Aorta (tissue), 5 donors: ENCODE data around the gene COX7A2L. TPM values are rescaled to one million over a fixed set of nuclear protein-coding genes. Genes with fewer than 3 reads are reported as not detected.

ENCODE experiments used
- ATAC-seq: fragments of 200-7000 bp; cut with Tn5 transposase; one replicate; pipeline ENCODE4 v1.9.1; 2022; ENCODE audit warnings: moderate library complexity; ENCODE audit not compliant: low FRiP score
- DNase-seq, 2 donors: peaks; one replicate each; pipeline ENCODE4 v3.0.0-alpha.2; 2020
- H3K27ac ChIP-seq, 2 donors: one replicate each; pipeline ENCODE4 v1.5.1; 2013; ENCODE audit warnings: low read length in 2 of 2, mild to moderate bottlenecking in 2 of 2, moderate library complexity in 2 of 2, control low read depth in 1 of 2, inconsistent platforms in 1 of 2, low read depth in 1 of 2
- H3K27me3 ChIP-seq, 2 donors: one replicate each; pipeline ENCODE4 v1.6.1; 2013; ENCODE audit warnings: control low read depth in 1 of 2, low read length in 1 of 2, mild to moderate bottlenecking in 1 of 2, moderate library complexity in 1 of 2; ENCODE audit not compliant: insufficient read depth in 2 of 2, control insufficient read depth in 1 of 2
- H3K36me3 ChIP-seq, 2 donors: one replicate each; pipeline ENCODE4 v1.6.1; 2013; ENCODE audit warnings: control low read depth in 1 of 2, low read length in 1 of 2, mild to moderate bottlenecking in 1 of 2; ENCODE audit not compliant: insufficient read depth in 2 of 2, control insufficient read depth in 1 of 2
- H3K4me1 ChIP-seq, 2 donors: one replicate each; pipeline ENCODE4 v1.6.1; 2013; ENCODE audit warnings: low read length in 2 of 2, control low read depth in 1 of 2, mild to moderate bottlenecking in 1 of 2, moderate library complexity in 1 of 2; ENCODE audit not compliant: insufficient read depth in 2 of 2, control insufficient read depth in 1 of 2
- H3K4me3 ChIP-seq, 2 donors: one replicate each; pipeline ENCODE4 v1.5.1; 2013; ENCODE audit warnings: low read length in 2 of 2, control low read depth in 1 of 2, mild to moderate bottlenecking in 1 of 2
- H3K9me3 ChIP-seq: one replicate; pipeline ENCODE4 v1.6.1; 2013; ENCODE audit warnings: mild to moderate bottlenecking, low read length; ENCODE audit not compliant: control insufficient read depth
- WGBS, 2 donors: extraction: QIAGEN DNeasy Blood & Tissue Kit; methylation state at CpG; one replicate each; pipeline ENCODE4 v1.1.7; 2013; 5-methylcytosine and 5-hydroxymethylcytosine counted together
- intact Hi-C, 2 donors: fragments of 100-400 bp; cut with DNase I; formaldehyde crosslinking; loops; one replicate each; pipeline versions ENCODE4 v1.14.2 to v1.15.0; 2022
- polyA plus RNA-seq, 2 donors: library from polyadenylated mRNA; stranded (reverse); fragments of 200-250 nt; gene quantifications; one replicate each; pipeline ENCODE4 v1.2.3, GENCODE V29; 2013
- total RNA-seq, 2 donors: library from RNA; stranded (reverse); fragmentation: NEBNext Ultra II Directional; extraction: Animal tissue kit (Norgen Biotek cat#: 25700); gene quantifications; one replicate each; pipeline ENCODE4 v1.2.1, GENCODE V29; 2021
- donor health status: healthy with polysubstance abuse.
- donor health status: Bipolar disorder and iron deficiency.
- donor health status: DM: no; HTN: no; CAD: no.
- donor health status: DM: no; HTN: no; CAD: no.
- donor health status: DM: yes; HTN: yes; CAD: no.

The COX7A2L gene
- total and polyA plus RNA-seq, 4 donors, result 60.8 to 265 (median 80.3) TPM

DNA sequence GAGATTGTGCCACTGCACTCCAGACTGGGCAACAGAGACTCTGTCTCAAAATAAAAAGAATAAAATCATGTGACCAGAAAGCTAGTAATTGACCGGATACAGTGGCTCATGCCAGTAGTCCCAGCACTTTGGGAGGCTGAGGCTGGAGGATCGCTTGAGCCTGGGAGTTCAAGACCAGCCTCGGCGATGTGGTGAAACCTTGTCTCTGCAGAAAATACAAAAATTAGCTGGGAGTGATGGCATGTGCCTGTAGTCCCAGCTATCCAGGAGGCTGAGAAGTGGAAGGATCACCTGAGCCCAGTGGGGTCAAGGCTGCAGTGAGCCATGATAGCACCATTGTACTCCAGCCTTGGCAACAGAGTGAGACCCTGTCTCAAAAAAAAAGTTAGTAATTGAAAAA is 36.8 kb downstream of the COX7A2L start:
- ATAC-seq, result no peak
- no peaks in the 10 kb centered on the region for H3K9me3 ChIP-seq

DNA sequence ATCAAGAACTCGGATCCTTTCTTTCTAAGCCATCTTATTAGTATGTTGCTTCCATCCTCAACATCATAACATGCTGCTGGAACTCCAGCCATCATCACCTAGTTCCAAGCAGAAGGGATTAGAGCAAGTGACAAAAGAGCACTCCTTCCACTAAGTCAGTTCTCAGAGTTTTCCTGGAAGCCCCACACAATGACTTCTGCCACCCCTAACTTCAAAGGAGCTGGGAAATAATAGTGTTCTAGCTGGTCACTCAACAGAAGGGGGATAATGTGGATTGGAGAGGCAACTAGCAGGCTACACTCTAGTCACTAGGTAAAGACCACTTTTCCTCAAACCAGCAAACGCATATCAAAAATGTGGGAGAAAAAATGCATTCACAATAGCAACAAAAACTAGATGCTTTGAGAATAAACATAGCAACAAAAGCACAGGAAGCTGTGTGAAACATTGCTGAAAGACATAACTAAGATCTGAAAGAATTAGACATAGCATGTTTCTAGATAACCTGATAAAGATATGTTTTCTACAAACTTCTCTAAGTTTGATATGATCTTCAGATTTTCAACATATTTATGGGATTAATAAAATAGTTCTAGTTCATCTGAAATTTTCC is 39.5 kb downstream of the COX7A2L start:
- peaks cover 0 to 3% of the 10 kb centered on the region in 2 donors for H3K36me3 ChIP-seq
- H3K27ac ChIP-seq, result no peak overlapping the region
- no peaks in the 10 kb centered on the region for H3K4me1 ChIP-seq
- no peaks in the 10 kb centered on the region for H3K9me3 ChIP-seq
- no peak for ATAC-seq
- H3K4me3 ChIP-seq, result no peak overlapping the region
- no peak for DNase-seq
- 80 to 82% methylated on average over 2 of the region's 2 CpGs for WGBS, 2 donors
- no peaks in the 10 kb centered on the region for H3K27me3 ChIP-seq
- intact Hi-C loops, result loop anchor here in 1 of 2 donors (10.0 kb wide), 1 partner anchor 457 kb away; no protein-coding TSS in a partner anchor

More for the DNA sequence above, 36.8 kb downstream of the COX7A2L start:
- Histone ChIP-seq H3K27me3 (no peaks in the 10 kb centered on the region), H3K36me3 (no peaks in the 10 kb centered on the region), H3K4me3 (no peak overlapping the region), H3K4me1 (no peaks in the 10 kb centered on the region), H3K27ac (no peak overlapping the region)
- DNase-seq, result no peak
- intact Hi-C loops, result loop anchor here in 1 of 2 donors (10.0 kb wide), 1 partner anchor 459 kb away; no protein-coding TSS in a partner anchor
- 96 to 97% methylated on average over 4 of the region's 4 CpGs for WGBS, 2 donors

DNA sequence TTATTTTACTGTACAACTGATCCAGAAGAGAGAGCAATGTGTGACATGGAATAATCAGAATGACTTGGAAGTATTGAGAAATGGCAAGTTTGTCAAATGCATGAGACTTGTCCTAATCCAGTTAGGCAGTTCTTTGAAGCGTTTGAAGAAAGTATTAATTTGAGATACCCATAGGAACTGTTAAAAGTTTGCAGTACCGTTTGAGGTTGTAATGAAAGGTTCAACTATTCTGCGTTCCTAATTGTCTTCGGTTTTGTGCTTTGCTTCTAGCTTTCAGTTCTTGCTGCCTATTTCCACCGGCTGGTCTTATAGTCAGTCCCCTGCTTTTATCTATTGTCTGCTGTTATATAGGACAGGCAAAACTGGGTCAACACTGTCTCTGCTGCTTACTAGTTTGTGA is 41.8 kb downstream of the COX7A2L start:
- Histone ChIP-seq H3K9me3 (no peaks in the 10 kb centered on the region), H3K27me3 (no peaks in the 10 kb centered on the region), H3K4me1 (no peaks in the 10 kb centered on the region), H3K36me3 (peaks cover 0 to 3% of the 10 kb centered on the region in 2 donors), H3K4me3 (no peak overlapping the region), H3K27ac (no peak overlapping the region)
- intact Hi-C loops, result no loop called here
- WGBS, 2 donors, result 85 to 94% methylated on average over 5 of the region's 5 CpGs
- DNase-seq (no peak), ATAC-seq (no peak)

DNA sequence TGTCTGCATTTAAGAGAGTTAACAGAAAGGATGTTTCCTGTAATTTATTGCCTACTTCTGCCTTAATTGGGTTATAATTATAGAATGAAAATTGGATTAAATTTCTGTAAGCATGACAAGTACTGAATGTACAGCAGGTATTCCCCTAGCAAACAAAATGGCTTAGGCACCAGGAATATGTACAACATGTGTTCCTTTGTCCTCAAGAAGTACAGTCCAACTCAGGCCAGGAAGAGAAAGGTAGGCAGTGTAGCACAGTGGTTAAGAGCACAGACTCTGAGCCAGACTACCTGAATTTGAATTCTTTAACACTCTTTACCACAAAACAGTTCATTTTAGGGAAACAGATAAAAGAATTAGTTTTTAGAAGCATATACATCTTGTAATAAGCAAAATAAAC is 43.1 kb downstream of the COX7A2L start:
- Histone ChIP-seq H3K9me3 (no peaks in the 10 kb centered on the region), H3K36me3 (peaks cover 0 to 3% of the 10 kb centered on the region in 2 donors), H3K4me3 (no peak overlapping the region), H3K4me1 (no peaks in the 10 kb centered on the region), H3K27me3 (no peaks in the 10 kb centered on the region), H3K27ac (no peak overlapping the region)
- ATAC-seq (no peak), DNase-seq (no peak)
- intact Hi-C loops, result no loop called here

DNA sequence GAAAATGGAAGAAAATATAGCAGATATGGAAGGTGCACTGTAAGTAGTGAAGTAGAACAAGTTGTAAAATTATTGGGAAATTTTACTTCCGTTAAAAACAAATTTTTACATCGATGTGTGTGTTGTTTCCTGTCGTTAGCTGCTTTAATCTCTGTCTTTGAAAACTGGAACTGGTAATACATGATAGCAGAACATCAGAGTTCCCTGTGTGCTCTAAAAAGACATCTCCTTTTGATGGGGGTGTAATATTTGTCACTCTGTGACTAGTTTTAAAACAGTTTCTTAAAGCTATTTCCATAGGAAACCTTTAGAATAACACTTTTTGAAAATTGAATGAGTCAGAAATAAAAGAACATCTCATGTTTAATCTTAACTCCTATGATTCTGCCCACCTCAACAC is 43.5 kb downstream of the COX7A2L start:
- WGBS, 2 donors, result 94% methylated on average over 3 of the region's 3 CpGs
- H3K27me3 ChIP-seq, result no peaks in the 10 kb centered on the region
- no peak overlapping the region for H3K4me3 ChIP-seq
- no peak for DNase-seq
- ATAC-seq, result no peak
- no peaks in the 10 kb centered on the region for H3K4me1 ChIP-seq
- intact Hi-C loops, result no loop called here
- H3K36me3 ChIP-seq, result peaks cover 0 to 3% of the 10 kb centered on the region in 2 donors
- no peaks in the 10 kb centered on the region for H3K9me3 ChIP-seq
- no peak overlapping the region for H3K27ac ChIP-seq

DNA sequence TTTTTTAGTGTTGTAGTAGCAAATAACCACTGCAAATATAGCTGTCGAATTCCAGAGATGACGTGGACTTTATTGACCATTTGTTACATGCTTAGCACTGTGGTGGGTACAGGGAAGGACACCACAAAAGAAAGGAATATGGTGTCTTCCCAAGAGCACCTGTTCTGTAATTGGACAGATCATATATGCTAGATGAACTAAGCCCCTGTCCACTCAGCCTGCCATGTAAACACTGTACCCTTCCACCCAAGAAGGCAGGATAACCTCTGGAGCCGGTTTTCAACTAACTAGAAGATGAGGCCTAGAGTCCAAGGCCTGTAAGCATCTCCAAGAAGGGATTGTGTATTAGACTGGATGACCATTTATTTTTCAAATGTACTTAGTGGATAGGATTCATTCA is 44.1 kb downstream of the COX7A2L start:
- H3K27ac ChIP-seq, result no peak overlapping the region
- no peaks in the 10 kb centered on the region for H3K9me3 ChIP-seq
- peaks cover 0 to 3% of the 10 kb centered on the region in 2 donors for H3K36me3 ChIP-seq
- intact Hi-C loops, result no loop called here
- DNase-seq (no peak), ATAC-seq (no peak)
- H3K4me1 ChIP-seq, result no peaks in the 10 kb centered on the region
- no peaks in the 10 kb centered on the region for H3K27me3 ChIP-seq
- 60 to 74% methylated on average over 3 of the region's 3 CpGs for WGBS, 2 donors
- no peak overlapping the region for H3K4me3 ChIP-seq

DNA sequence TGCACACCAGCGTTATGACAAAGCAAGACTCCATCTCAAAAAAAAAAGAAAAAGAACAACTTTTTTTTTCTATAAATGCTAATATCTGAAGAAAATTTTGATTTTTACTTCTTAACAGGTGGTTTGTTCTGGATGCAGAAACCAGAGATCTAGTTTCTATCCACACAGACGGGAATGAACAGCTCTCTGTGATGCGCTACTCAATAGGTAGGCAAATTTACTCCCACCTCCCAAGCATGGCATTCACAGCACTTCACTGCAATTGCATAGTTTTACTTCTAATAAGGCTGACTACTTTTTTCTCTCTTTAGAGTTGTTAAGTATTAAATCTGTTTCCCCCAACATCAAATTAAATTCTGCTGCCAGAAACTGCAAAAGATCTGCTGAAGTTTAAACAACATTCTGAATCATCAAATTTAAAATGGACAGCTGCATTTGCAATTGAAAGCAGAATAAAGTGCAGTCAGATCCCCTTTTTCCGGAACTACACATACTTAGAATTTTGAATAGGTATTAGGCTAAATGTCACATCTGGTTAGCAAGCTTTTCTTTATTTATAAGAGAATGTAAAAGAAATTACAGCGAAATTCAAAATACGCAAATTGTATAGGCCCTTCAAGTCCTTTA is 45.1 kb downstream of the COX7A2L start:
- H3K27ac ChIP-seq, result no peak overlapping the region
- WGBS, 2 donors, result 91 to 95% methylated on average over 6 of the region's 6 CpGs
- H3K4me3 ChIP-seq, result no peak overlapping the region
- intact Hi-C loops, result no loop called here
- H3K36me3 ChIP-seq, result peaks cover 0 to 3% of the 10 kb centered on the region in 2 donors
- H3K4me1 ChIP-seq, result no peaks in the 10 kb centered on the region
- DNase-seq (no peak), ATAC-seq (no peak)
- no peaks in the 10 kb centered on the region for H3K27me3 ChIP-seq
- no peaks in the 10 kb centered on the region for H3K9me3 ChIP-seq

DNA sequence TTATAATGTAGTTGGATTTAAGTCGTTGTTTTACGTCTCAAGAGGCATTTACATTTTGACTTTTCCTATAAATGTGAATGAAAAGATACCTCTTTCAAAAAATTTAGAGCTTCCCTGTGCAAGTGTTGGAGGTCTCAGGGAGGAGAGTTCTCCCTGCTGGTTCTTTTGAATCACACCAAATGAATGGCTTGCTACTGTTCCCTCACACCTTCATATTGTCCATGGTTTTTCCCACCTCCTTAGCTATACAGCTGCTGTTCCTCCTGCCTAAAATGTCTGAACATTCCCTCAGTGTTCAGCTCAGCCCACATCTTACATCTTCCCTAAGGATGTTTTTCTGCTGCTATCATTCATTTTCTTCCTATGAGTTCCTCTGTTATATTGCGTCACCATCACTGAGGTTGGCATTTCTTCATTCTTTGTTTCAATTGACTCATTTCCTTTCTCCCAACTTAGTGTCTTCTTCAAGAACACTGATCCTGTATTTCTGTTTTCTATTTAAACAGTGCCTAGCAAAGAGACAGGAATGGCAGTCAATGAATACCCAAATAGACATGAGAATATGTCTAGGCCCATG is 46.0 kb downstream of the COX7A2L start:
- H3K9me3 ChIP-seq, result no peaks in the 10 kb centered on the region
- H3K27me3 ChIP-seq, result no peaks in the 10 kb centered on the region
- peaks cover 0 to 3% of the 10 kb centered on the region in 2 donors for H3K36me3 ChIP-seq
- no peak overlapping the region for H3K27ac ChIP-seq
- intact Hi-C loops, result no loop called here
- 81 to 83% methylated on average over 3 of the region's 3 CpGs for WGBS, 2 donors
- H3K4me1 ChIP-seq, result no peaks in the 10 kb centered on the region
- H3K4me3 ChIP-seq, result no peak overlapping the region
- DNase-seq (no peak), ATAC-seq (no peak)

DNA sequence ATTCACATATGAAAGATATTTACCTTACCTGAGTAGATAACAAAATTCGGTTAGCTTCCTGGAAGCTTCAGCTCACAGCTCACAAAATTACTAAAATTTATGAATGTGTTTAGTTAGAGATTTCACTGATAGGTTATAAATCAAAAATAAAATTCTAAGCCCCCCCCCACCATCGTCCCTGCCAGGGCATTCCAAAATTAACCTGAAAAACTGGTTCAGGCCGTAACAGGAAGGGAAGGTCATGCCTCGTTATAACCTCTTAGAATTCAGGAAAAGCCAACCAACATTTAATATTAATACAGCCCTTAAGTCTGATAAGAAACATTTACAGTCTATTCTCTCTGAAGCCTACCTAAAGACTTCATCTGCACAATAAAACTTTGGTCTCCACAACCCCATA is 48.9 kb downstream of the COX7A2L start:
- WGBS, 2 donors, result 74 to 76% methylated on average over 4 of the region's 4 CpGs
- no peak for ATAC-seq
- peaks cover 0 to 3% of the 10 kb centered on the region in 2 donors for H3K36me3 ChIP-seq

More for the DNA sequence above, 48.9 kb downstream of the COX7A2L start:
- H3K27me3 ChIP-seq, result no peaks in the 10 kb centered on the region
- no peaks in the 10 kb centered on the region for H3K9me3 ChIP-seq
- intact Hi-C loops, result no loop called here
- H3K4me3 ChIP-seq, result no peak overlapping the region
- no peak overlapping the region for H3K27ac ChIP-seq
- H3K4me1 ChIP-seq, result no peaks in the 10 kb centered on the region
- DNase-seq, result no peak
